ENCODE data around the gene RRAGD. TPM values are rescaled to one million over a fixed set of nuclear protein-coding genes. Genes with fewer than 3 reads are reported as not detected.
"Not testable (repeated sequence)": the region's sequence is repeated elsewhere in the genome, so short reads cannot be mapped to it uniquely, and the experiment has no call there.

The RRAGD gene
- total RNA-seq, 1 donor from 2014 or later = 7.9 TPM

DNA sequence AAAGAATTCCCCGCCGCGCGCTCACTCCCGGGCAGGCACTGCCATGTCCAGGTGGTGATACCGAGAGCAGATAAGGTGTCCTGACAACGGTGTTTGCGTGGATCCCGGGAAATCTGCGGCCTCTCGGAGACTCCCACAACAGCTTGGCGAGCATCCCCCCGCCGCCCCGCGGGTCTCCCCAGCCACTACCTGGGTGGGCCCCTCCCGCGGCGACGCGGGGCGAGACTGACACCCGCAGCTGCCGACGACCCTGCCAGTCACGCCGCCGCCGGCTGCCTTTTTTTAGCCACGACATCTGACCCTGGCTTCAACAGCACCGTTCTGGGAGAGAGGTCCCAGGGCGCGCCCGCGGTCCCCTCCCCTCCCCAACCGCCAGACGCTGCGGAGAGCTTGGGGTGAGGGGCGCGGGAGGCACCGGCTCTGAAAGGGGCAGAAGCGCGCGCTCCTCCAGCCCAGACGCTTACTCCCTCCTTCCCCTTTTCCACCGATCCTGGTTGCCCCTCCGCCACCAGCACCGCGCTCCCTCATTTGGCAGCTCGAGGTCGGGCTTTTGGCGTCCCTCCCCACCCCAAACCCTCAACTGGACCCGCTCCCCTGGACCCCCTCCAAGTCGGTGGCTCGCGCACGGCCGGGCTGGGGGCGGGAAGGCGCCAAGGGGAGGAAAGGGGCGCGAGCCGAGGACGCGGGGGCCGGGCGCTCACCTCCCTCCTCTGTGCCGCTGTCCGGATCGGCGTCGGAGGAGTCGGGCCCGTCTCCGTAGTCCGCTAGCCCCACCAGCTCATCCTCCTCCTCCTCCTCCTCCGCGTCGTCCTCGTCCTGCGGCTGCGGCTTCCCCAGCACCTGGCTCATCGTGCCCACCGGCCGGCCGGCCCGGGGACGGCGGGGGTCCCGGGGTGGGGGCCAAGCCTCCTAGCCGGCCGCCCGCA is 665 bp downstream of the RRAGD start:
- peak; percentile 66 for ATAC-seq
- DNase-seq (ENCODE audit: low spot score) = peak; percentile 55

DNA sequence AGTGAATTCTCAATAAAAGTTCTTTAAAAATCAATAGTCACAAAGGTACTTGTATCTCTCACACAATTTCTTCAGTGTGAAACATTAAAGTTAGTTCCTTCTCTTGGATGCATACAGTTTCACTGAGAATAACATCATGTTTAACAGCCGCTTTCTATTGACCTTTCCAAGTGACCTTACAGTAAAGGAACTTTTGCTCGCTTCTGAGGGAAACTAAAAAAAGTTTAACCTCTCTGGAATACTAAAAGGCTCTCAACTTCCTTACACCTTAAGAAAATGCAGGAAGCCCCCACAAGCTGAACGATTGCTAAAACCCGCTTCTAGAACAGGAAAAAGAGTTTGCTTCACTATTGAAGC is 1.3 kb downstream of the RRAGD start:
- ATAC-seq (no peak), DNase-seq (ENCODE audit: low spot score) (no peak)

DNA sequence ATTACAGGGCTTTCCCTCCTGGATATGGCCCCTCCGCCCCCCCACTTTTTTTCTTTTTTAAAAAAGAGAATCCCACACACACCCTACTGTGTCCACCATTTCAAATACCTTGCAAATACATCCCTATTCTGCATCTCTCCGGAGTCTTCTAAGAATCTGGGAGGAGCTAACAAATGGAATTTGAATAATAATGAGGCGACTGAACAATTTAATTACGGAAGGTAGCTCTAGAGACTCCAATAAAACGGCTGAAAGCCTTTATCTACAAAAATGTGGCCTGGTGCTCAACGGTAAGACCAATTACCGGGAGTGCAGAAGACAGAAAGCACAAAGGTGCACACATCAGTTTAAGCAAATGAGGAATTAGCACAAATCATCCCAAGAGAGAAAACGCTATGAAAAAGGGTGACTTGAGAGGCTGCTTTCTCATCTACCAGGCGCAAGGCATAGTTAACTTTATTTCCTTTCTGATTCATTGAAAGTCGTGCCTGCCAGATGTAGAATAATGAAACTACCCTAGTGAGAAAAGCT is 1.8 kb downstream of the RRAGD start:
- ATAC-seq (no peak), DNase-seq (ENCODE audit: low spot score) (no peak)

DNA sequence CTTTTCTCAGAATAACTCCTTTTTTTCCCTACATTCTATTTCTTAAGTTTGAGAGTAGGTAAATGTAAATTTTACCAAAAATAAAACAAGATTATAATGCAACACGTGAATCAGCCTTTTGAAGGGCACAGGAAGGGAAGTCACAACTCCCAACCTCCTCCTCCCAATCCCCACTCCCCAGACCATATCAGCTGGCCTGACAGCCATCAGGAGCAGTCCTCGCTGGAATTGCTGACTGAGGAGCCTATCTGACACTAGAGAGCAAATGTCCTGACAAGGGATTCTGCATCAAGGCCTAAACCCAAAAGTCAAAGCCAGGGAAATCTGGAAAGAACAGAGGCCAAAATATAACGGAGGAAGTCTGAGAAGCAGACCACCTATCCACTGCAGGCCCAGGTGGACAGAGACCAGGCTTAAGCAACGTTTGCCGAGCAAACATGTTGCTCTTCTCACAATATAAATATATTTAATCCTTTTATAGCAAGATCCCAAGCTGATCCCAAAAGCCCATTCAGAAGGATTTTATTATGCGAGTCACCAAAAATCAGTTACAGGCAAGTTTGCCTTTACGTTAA is 2.5 kb downstream of the RRAGD start:
- ATAC-seq = no peak
- DNase-seq (ENCODE audit: low spot score) = no peak

DNA sequence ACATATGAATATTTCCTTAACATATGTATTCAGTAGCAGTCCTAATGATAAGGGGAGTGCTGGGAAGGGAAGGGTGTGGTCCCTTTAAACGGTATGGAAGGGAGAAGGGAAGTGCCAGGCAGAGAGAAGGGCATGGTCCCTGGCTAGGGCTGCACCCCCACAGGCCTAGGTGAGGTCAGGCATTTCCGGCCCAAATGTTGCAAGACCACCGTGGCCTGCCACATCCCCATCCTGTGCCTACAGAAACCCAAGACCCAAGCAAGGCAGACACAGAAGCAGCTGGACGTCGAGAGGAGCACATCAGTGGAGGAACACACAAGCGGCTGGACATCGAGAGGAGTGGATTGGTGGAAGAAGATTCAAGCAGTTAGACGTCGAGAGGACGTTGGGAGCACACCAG is 5.9 kb downstream of the RRAGD start:
- DNase-seq (ENCODE audit: low spot score) (no peak), ATAC-seq (no peak)

- no peak for DNase-seq (ENCODE audit: low spot score)
- no peak for ATAC-seq
Measured at GRCh38 chr6:89404512-89404911, 7.6 kb downstream of the RRAGD start.

GRCh38 chr6:89402776-89403175 is 9.3 kb downstream of the RRAGD start:
- ATAC-seq (no peak), DNase-seq (ENCODE audit: low spot score) (no peak)

- DNase-seq (ENCODE audit: low spot score) = no peak
- no peak for ATAC-seq
Measured at GRCh38 chr6:89400912-89401399, 11.1 kb downstream of the RRAGD start.

GRCh38 chr6:89400050-89400449 is 12.0 kb downstream of the RRAGD start:
- no peak for DNase-seq (ENCODE audit: low spot score)
- no peak for ATAC-seq

- ATAC-seq (no peak), DNase-seq (ENCODE audit: low spot score) (no peak)
Measured at GRCh38 chr6:89398762-89399525, 13.1 kb downstream of the RRAGD start.

DNA sequence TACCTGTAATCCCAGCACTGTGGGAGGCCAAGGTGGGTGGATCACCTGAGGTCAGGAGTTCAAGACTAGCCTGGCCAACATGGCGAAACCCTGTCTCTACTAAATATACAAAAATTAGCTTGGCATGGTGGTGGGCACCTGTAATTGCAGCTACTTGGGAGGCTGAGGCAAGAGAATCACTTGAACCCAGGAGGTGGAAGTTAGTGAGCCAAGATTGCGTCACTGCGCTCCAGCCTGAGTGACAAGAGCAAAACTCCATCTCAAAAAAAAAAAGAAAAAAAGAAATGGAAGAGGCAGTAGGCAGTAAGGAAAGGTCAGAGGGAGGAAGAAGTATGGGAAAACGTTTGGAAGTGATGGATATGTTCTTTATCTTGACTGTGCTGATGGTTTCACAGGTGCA is 14.2 kb downstream of the RRAGD start:
- DNase-seq (ENCODE audit: low spot score); ATAC-seq: not testable (repeated sequence)

- no peak for DNase-seq (ENCODE audit: low spot score)
- ATAC-seq = no peak
Measured at GRCh38 chr6:89393659-89394058, 18.4 kb downstream of the RRAGD start.

DNA sequence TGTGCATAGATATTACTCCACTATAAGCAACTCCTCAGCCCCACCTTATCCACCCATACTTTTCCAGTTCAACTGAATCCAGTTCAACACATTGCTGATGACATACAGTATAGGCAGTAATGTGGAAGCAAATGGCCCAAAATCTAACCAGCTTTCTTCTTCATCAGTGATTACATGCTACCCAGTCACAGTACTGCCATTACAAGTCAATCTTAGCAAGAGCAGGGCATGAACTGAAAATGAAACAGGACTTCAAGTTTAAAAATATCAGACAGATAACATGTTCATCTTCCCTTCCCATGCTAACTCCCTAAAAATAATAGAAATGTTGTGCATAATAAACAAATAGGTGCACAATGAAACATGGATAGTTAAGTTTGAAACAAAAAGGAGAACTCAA is 19.2 kb downstream of the RRAGD start:
- ATAC-seq = no peak
- DNase-seq (ENCODE audit: low spot score) = no peak

DNA sequence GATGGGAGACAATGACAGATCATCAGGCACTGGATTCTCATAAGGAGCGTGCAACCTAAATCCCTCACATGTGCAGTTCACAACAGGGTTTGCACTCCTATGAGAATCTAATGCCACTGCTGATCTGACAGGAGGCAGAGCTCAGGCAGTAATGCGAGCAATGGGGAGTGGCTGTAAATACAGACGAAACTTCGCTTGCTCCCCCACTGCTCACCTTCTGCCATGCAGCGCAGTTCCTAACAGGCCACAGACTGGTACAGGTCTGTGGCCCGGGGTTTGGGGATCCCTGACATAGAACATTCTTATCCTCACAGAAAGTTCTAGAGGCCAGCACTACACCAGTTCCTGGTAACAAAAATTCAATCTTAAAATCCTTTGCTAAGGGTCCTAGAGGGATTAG is 23.2 kb downstream of the RRAGD start:
- ATAC-seq (no peak), DNase-seq (ENCODE audit: low spot score) (no peak)

GRCh38 chr6:89387516-89388201 is 24.4 kb downstream of the RRAGD start:
- ATAC-seq = no peak

DNA sequence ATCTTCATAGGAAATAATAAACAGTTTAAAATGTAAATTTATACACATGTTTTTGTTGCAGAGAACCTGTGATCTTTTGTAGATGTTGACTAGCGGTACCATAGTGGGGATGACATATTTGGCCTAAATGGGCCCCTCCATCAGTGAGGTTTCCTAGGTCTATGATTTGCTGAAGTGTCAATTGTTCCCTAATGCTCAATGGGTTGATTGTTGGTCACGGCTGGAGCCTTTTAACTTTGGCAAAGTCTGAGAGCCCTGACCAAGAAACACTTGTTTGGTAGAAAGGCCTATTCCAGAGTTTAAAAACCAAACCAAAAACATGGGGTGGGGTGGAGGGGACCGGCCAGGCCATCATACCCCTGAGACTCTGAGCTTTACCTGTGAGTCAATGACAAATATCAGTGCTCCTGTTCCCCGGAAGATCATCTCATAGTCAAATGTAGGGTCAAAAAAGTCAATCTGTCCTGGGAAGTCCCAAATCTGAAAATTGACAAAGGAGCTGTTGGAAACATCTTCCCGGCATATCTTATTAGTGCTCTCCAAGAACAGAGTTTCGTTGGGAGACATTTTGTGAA is 25.1 kb downstream of the RRAGD start:
- DNase-seq (ENCODE audit: low spot score) = no peak
- no peak for ATAC-seq

More at GRCh38 chr6:89387516-89388201, 24.4 kb downstream of the RRAGD start:
- DNase-seq (ENCODE audit: low spot score) = no peak

GRCh38 chr6:89385846-89386245 is 26.2 kb downstream of the RRAGD start:
- DNase-seq (ENCODE audit: low spot score) = no peak
- ATAC-seq = no peak

DNA sequence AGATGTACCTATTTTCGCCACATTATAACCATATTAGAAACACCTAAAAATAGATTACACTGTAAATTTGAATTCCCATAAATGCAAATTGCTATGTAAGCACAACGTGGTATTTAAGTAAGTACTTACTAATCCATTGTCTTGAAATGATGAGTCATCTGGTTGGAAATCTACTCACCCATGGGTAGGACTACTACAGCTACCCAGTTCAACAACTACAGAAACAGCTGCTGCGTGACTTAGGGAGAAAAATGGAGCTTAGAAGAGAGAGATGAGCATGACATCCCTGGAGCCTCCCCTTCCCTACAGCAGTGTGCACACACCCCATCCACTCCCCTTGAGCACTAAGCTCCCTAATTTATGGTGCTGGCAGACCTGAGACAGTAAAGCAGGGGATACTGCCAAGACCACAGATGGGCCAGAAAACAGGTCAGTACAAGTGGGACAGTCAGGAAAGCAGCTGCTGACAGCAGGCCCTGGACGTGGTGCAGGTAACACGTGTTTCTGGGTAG is 26.9 kb downstream of the RRAGD start:
- DNase-seq (ENCODE audit: low spot score) = no peak
- ATAC-seq = no peak

- ATAC-seq = no peak
- no peak for DNase-seq (ENCODE audit: low spot score)
Measured at GRCh38 chr6:89381031-89381430, 31.0 kb downstream of the RRAGD start.

GRCh38 chr6:89379281-89379680 is 32.8 kb downstream of the RRAGD start:
- ATAC-seq (no peak), DNase-seq (ENCODE audit: low spot score) (no peak)
